B cell (primary cell): ENCODE results near the gene PLA2G4C. TPM values are rescaled to one million over a fixed set of nuclear protein-coding genes. Genes with fewer than 3 reads are reported as not detected.

Experiments used
- ATAC-seq: fragments of 200-7000 bp; cut with Tn5 transposase; one replicate; pipeline ENCODE4 v1.10.0; 2021; ENCODE audit warnings: low read depth, mild to moderate bottlenecking, moderate number of reproducible peaks, moderate library complexity
- CTCF ChIA-PET: fragments of 350-600 bp; sonication (Branson Sonifier 250); formaldehyde crosslinking; loops from one replicate; lab custom pipeline; 2021; ENCODE audit warnings: antibody characterized with exemption, inconsistent platforms; lab: Charles Lee
- POLR2A ChIA-PET: fragments of 350-600 bp; sonication (Branson Sonifier 250); formaldehyde crosslinking; loops from one replicate; lab custom pipeline; 2021; ENCODE audit warnings: antibody characterized with exemption; lab: Charles Lee
- DNase-seq: peaks from one replicate; pipeline ENCODE4 v3.0.0; 2013
- H2AFZ ChIP-seq: 2 replicates; pipeline ENCODE4 v1.6.1; 2012; ENCODE audit warnings: mild to moderate bottlenecking, low read depth, low read length; ENCODE audit not compliant: insufficient read depth, poor library complexity, severe bottlenecking
- H3K27ac ChIP-seq, 2 donors: 1 replicate in 1 of 2; 2 replicates in 1 of 2; pipeline ENCODE4 v1.5.1; 2012 to 2013; ENCODE audit warnings: low read length in 2 of 2, mild to moderate bottlenecking in 2 of 2, moderate library complexity in 1 of 2
- H3K27me3 ChIP-seq, 4 experiments: fragments of 200-600 bp in 1 of 4; sonication (generic) in 1 of 4; replicated peaks in 1 of 4; 1 replicate in 2 of 4; 2 replicates in 2 of 4; pipeline versions ENCODE4 v1.6.1 to v1.7.0; 2013 to 2016; ENCODE audit warnings: low read length in 3 of 4, mild to moderate bottlenecking in 2 of 4, mixed read lengths in 1 of 4, moderate library complexity in 1 of 4; ENCODE audit not compliant: insufficient read depth in 4 of 4, control insufficient read depth in 3 of 4; ENCODE audit errors: control extremely low read depth in 1 of 4
- H3K36me3 ChIP-seq, 2 experiments: replicated peaks in 1 of 2; 1 replicate in 1 of 2; 2 replicates in 1 of 2; pipeline versions ENCODE4 v1.6.1 to v1.7.1; 2013; ENCODE audit warnings: low read length in 1 of 2; ENCODE audit not compliant: insufficient read depth in 2 of 2, control insufficient read depth in 1 of 2; ENCODE audit errors: control extremely low read depth in 1 of 2, extremely low read depth in 1 of 2
- H3K4me1 ChIP-seq, 2 donors: fragments of 200-600 bp in 1 of 2; sonication (generic) in 1 of 2; 1 replicate in 1 of 2; 2 replicates in 1 of 2; pipeline versions ENCODE4 v1.5.1 to v1.6.1; 2013 to 2017; ENCODE audit warnings: low read length in 2 of 2; ENCODE audit not compliant: control insufficient read depth in 2 of 2, insufficient read depth in 2 of 2
- H3K4me2 ChIP-seq: replicated peaks from 2 replicates; pipeline ENCODE3; 2012; ENCODE audit warnings: mild to moderate bottlenecking, low read depth, low read length; ENCODE audit not compliant: poor library complexity, severe bottlenecking
- H3K4me3 ChIP-seq, 5 experiments: fragments of 200-600 bp in 1 of 5; sonication (generic) in 1 of 5; 1 replicate in 3 of 5; 2 replicates in 2 of 5; pipeline versions ENCODE4 v1.5.1 to v1.7.0; 2011 to 2016; ENCODE audit warnings: low read length in 4 of 5, mild to moderate bottlenecking in 4 of 5, low read depth in 2 of 5, control low read depth in 1 of 5, moderate library complexity in 1 of 5; ENCODE audit not compliant: insufficient read depth in 1 of 5; ENCODE audit errors: control extremely low read depth in 1 of 5, extremely low read depth in 1 of 5
- H3K79me2 ChIP-seq: fragments of 200-600 bp; sonication (generic); one replicate; pipeline ENCODE4 v1.6.0; 2016; ENCODE audit warnings: low read length; ENCODE audit not compliant: control insufficient read depth, insufficient read depth
- H3K9ac ChIP-seq: fragments of 200-600 bp; sonication (generic); 2 replicates; pipeline ENCODE4 v1.6.1; 2017; ENCODE audit warnings: mild to moderate bottlenecking, low read length, moderate library complexity
- H3K9me3 ChIP-seq, 3 donors: one replicate each; pipeline versions ENCODE4 v1.6.1 to v1.7.1; 2013; ENCODE audit warnings: low read length in 2 of 3; ENCODE audit not compliant: control insufficient read depth in 2 of 3, insufficient read depth in 1 of 3; ENCODE audit errors: control extremely low read depth in 1 of 3
- H4K20me1 ChIP-seq: 2 replicates; pipeline ENCODE4 v1.6.0; 2012; ENCODE audit warnings: mild to moderate bottlenecking, low read length; ENCODE audit not compliant: insufficient read depth, control insufficient read depth, poor library complexity, severe bottlenecking
- H3K27ac Mint-ChIP-seq: one replicate; pipeline ENCODE4 v1.8.0; 2021; ENCODE audit warnings: mixed read lengths
- H3K27me3 Mint-ChIP-seq: one replicate; pipeline ENCODE4 v1.8.0; 2021; ENCODE audit warnings: mixed read lengths
- H3K4me1 Mint-ChIP-seq: one replicate; pipeline ENCODE4 v1.8.0; 2021; ENCODE audit warnings: mixed read lengths
- H3K4me3 Mint-ChIP-seq: one replicate; pipeline ENCODE4 v1.8.0; 2021; ENCODE audit warnings: mixed read lengths
- H3K9me3 Mint-ChIP-seq: one replicate; pipeline ENCODE4 v1.8.0; 2022; ENCODE audit warnings: mixed read lengths; ENCODE audit not compliant: insufficient read depth
- EZH2 ChIP-seq: IDR thresholded peaks from 2 replicates; pipeline ENCODE4 v1.6.1; 2012; ENCODE audit warnings: borderline replicate concordance, low read depth, mild to moderate bottlenecking, moderate library complexity, low read length; ENCODE audit not compliant: insufficient read depth, poor library complexity, severe bottlenecking
- WGBS: methylation state at CpG from one replicate; pipeline ENCODE4 v1.1.5; 2013; ENCODE audit warnings: missing lambda C conversion rate; ENCODE audit not compliant: insufficient coverage; 5-methylcytosine and 5-hydroxymethylcytosine counted together
- intact Hi-C: fragments of 100-400 bp; cut with micrococcal nuclease; formaldehyde crosslinking; loops from one replicate; pipeline ENCODE4 v1.10.0; 2022
- polyA plus RNA-seq: library from polyadenylated mRNA; depleted of rRNA; stranded (reverse); fragments of >200 nt; gene quantifications from 2 replicates; pipeline ENCODE4 v1.2.3, GENCODE V29; 2012
- total RNA-seq, 2 donors: library from RNA; stranded (reverse); fragments of 120-200 nt in 1 of 2; gene quantifications; 1 replicate in 1 of 2; 2 replicates in 1 of 2; pipeline versions ENCODE4 v1.2.3 to v1.2.4, GENCODE V29; 2013 to 2022
- TF ChIP-seq, protein P1 (sequence below): fragments of 200-600 bp; IDR thresholded peaks from one replicate; pipeline ENCODE4 v1.8.0; 2022; ENCODE audit warnings: antibody characterized with exemption, mild to moderate bottlenecking

PLA2G4C gene
- total and polyA plus RNA-seq, 2 donors (not counting 1 experiment from before 2014, with no cell fraction given): 11.1 to 12.3 TPM

DNA sequence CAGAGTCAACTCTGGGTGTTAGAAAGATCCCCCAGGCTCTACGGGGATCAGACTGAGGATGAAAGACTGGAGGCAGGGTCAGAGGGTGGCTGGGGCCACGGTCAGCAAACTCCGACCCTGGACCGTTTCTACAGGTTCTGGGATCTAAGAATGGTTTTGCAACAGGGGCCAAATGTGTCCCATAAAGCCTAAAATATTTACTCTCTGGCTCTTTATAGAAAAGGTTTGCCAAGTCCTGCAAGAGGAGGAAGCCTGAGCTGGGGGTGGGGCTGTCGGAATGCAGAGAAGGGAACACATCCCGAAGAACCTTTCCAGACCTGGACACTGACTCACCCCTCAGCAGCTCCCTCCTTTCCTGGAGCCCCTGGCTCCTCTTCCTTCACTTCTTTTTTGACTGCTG is 38.8 kb upstream of the PLA2G4C start:
- no peak overlapping the region for H3K9ac ChIP-seq
- H4K20me1 ChIP-seq: no peaks in the 10 kb centered on the region
- Mint-ChIP-seq H3K9me3 (no peaks in the 10 kb centered on the region), H3K27me3 (no peaks in the 10 kb centered on the region), H3K4me3 (no peak overlapping the region), H3K4me1 (no peaks in the 10 kb centered on the region), H3K27ac (no peak overlapping the region)
- no peaks in the 10 kb centered on the region for H3K79me2 ChIP-seq
- ChIA-PET POLR2A (no interaction called here), CTCF (interaction anchor here (1.1 to 7.7 kb wide), 4 partner anchors 41 to 186 kb away, joined by 4 to 113 read pairs (median 6); partner anchors contain the start of gene PLA2G4C)
- intact Hi-C loops: no loop called here
- no peaks in the 10 kb centered on the region for H3K9me3 ChIP-seq
- no peak overlapping the region for H3K4me3 ChIP-seq
- peaks cover 0 to 32% of the 10 kb centered on the region in 2 experiments for H3K36me3 ChIP-seq
- 91% methylated on average over 6 of the region's 6 CpGs for WGBS
- no peak for ATAC-seq
- TF ChIP-seq, protein P1, sequence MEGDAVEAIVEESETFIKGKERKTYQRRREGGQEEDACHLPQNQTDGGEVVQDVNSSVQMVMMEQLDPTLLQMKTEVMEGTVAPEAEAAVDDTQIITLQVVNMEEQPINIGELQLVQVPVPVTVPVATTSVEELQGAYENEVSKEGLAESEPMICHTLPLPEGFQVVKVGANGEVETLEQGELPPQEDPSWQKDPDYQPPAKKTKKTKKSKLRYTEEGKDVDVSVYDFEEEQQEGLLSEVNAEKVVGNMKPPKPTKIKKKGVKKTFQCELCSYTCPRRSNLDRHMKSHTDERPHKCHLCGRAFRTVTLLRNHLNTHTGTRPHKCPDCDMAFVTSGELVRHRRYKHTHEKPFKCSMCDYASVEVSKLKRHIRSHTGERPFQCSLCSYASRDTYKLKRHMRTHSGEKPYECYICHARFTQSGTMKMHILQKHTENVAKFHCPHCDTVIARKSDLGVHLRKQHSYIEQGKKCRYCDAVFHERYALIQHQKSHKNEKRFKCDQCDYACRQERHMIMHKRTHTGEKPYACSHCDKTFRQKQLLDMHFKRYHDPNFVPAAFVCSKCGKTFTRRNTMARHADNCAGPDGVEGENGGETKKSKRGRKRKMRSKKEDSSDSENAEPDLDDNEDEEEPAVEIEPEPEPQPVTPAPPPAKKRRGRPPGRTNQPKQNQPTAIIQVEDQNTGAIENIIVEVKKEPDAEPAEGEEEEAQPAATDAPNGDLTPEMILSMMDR: no peak
- TF ChIP-seq EZH2: no peak
- no peak overlapping the region for H3K27ac ChIP-seq
- no peak overlapping the region for H2AFZ ChIP-seq
- DNase-seq: no peak
- no peak overlapping the region for H3K4me2 ChIP-seq
- no peaks in the 10 kb centered on the region for H3K27me3 ChIP-seq
- no peaks in the 10 kb centered on the region for H3K4me1 ChIP-seq

DNA sequence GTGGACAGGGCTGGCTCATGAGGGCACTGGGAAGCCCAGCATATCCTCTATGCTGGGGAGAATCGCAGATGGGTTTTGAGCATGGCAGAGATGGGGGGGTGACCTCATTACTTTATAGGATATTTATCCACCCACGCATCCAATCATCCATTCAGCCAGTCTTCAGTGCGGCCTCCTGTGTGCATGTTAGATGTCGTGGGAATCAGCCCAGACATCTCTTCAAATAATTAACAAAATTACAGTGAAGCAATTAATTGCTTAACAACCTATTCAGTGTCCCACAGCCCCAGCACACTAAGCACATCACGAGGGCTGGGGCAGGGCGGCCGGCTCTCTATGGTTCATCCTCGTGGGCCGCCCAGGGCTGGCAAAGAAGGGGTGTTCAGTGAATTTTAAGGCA is 38.0 kb upstream of the PLA2G4C start:
- ATAC-seq: no peak
- no peaks in the 10 kb centered on the region for H4K20me1 ChIP-seq
- no peak overlapping the region for H3K9ac ChIP-seq
- H2AFZ ChIP-seq: no peak overlapping the region
- TF ChIP-seq, protein P1: no peak
- TF ChIP-seq EZH2: no peak
- no peak overlapping the region for H3K27ac ChIP-seq
- no peaks in the 10 kb centered on the region for H3K4me1 ChIP-seq
- H3K79me2 ChIP-seq: no peaks in the 10 kb centered on the region
- no peaks in the 10 kb centered on the region for H3K9me3 Mint-ChIP-seq
- peaks cover 0 to 32% of the 10 kb centered on the region in 2 experiments for H3K36me3 ChIP-seq
- H3K9me3 ChIP-seq: no peaks in the 10 kb centered on the region
- DNase-seq: no peak
- intact Hi-C loops: no loop called here
- H3K4me1 Mint-ChIP-seq: no peaks in the 10 kb centered on the region
- 100% methylated on average over 3 of the region's 9 CpGs for WGBS
- ChIA-PET CTCF (interaction anchor here (7.7 kb wide), 1 partner anchor 41 kb away, joined by 113 read pairs; the partner anchor contains the start of gene PLA2G4C), POLR2A (no interaction called here)
- H3K4me3 Mint-ChIP-seq: no peak overlapping the region
- no peaks in the 10 kb centered on the region for H3K27me3 ChIP-seq
- H3K4me3 ChIP-seq: no peak overlapping the region
- H3K4me2 ChIP-seq: no peak overlapping the region
- H3K27me3 Mint-ChIP-seq: no peaks in the 10 kb centered on the region
- no peak overlapping the region for H3K27ac Mint-ChIP-seq
